Cardiac muscle cell (in vitro differentiated cells and primary cell): ENCODE results near the gene SMARCAD1. TPM values are rescaled to one million over a fixed set of nuclear protein-coding genes. Genes with fewer than 3 reads are reported as not detected.

Experiments used
- DNase-seq, 2 donors: peaks; one replicate each; pipeline versions ENCODE4 v3.0.0 to v3.0.0-alpha.2; 2010 to 2017; ENCODE audit warnings: low read depth in 1 of 2, low spot score in 1 of 2
- H3K27ac ChIP-seq: fragments of 200-600 bp; sonication (generic); 2 replicates; pipeline ENCODE4 v1.5.1; 2016
- H3K27me3 ChIP-seq: fragments of 200-600 bp; sonication (generic); 2 replicates; pipeline ENCODE4 v1.6.0; 2016; ENCODE audit warnings: control low read depth
- H3K36me3 ChIP-seq: fragments of 200-600 bp; sonication (generic); 2 replicates; pipeline ENCODE4 v1.5.1; 2016; ENCODE audit warnings: control low read depth
- H3K4me1 ChIP-seq: fragments of 200-600 bp; sonication (generic); 2 replicates; pipeline ENCODE4 v1.8.1; 2017; ENCODE audit warnings: low read depth, mild to moderate bottlenecking, mixed run types
- H3K4me3 ChIP-seq: fragments of 200-600 bp; sonication (generic); 2 replicates; pipeline ENCODE4 v1.5.1; 2016; ENCODE audit warnings: mild to moderate bottlenecking
- H3K9me3 ChIP-seq: fragments of 200-600 bp; sonication (generic); 2 replicates; pipeline ENCODE4 v1.5.1; 2017; ENCODE audit warnings: low read depth, mild to moderate bottlenecking, control low read depth
- CTCF ChIP-seq: IDR thresholded peaks from 2 replicates; pipeline ENCODE4 v1.5.1; 2012; ENCODE audit warnings: low read depth, mild to moderate bottlenecking, low read length
- polyA plus RNA-seq: library from polyadenylated mRNA; unstranded; fragments of >200 nt; fragmentation: Nextera tagmentation; extraction: Ambion mirVana; gene quantifications from 2 replicates; pipeline ENCODE4 v1.2.1, GENCODE V29; 2016
- total RNA-seq: library from RNA; depleted of rRNA; stranded (reverse); fragments of >200 nt; gene quantifications from 2 replicates; pipeline ENCODE4 v1.2.3, GENCODE V29; 2016

The SMARCAD1 gene
- total and polyA plus RNA-seq, 2 experiments from 2014 or later = 19.4 to 20.6 TPM

- H3K36me3 ChIP-seq = peaks cover 5% of the 10 kb centered on the region
- H3K27me3 ChIP-seq = no peaks in the 10 kb centered on the region
- no peak overlapping the region for H3K27ac ChIP-seq
- no peaks in the 10 kb centered on the region for H3K9me3 ChIP-seq
- no peak for TF ChIP-seq CTCF
- H3K4me3 ChIP-seq = no peak overlapping the region
- DNase-seq = no peak
- H3K4me1 ChIP-seq = peaks cover 6% of the 10 kb centered on the region
Observed at GRCh38 chr4:94226763-94227162, 19.1 kb downstream of the SMARCAD1 start.

- H3K9me3 ChIP-seq = no peaks in the 10 kb centered on the region
- H3K27ac ChIP-seq = no peak overlapping the region
- H3K36me3 ChIP-seq = no peaks in the 10 kb centered on the region
- TF ChIP-seq CTCF = no peak
- no peak for DNase-seq
- no peak overlapping the region for H3K4me3 ChIP-seq
- H3K4me1 ChIP-seq = peaks cover 6% of the 10 kb centered on the region
- no peaks in the 10 kb centered on the region for H3K27me3 ChIP-seq
Observed at GRCh38 chr4:94228493-94229216, 21.0 kb downstream of the SMARCAD1 start.

GRCh38 chr4:94232519-94232918 is 24.9 kb downstream of the SMARCAD1 start:
- no peak for TF ChIP-seq CTCF

GRCh38 chr4:94235825-94236224 is 28.2 kb downstream of the SMARCAD1 start:
- TF ChIP-seq CTCF = no peak
- no peak for DNase-seq
- H3K27me3 ChIP-seq = no peaks in the 10 kb centered on the region
- H3K27ac ChIP-seq = no peak overlapping the region
- no peaks in the 10 kb centered on the region for H3K9me3 ChIP-seq
- peaks cover 14% of the 10 kb centered on the region for H3K4me1 ChIP-seq
- H3K4me3 ChIP-seq = no peak overlapping the region
- peaks cover 21% of the 10 kb centered on the region for H3K36me3 ChIP-seq

More at GRCh38 chr4:94232519-94232918, 24.9 kb downstream of the SMARCAD1 start:
- Histone ChIP-seq H3K27ac (peak overlapping the region; percentile 6), H3K4me3 (no peak overlapping the region), H3K4me1 (peaks cover 11% of the 10 kb centered on the region), H3K36me3 (peaks cover 8% of the 10 kb centered on the region), H3K27me3 (no peaks in the 10 kb centered on the region), H3K9me3 (no peaks in the 10 kb centered on the region)
- no peak for DNase-seq

GRCh38 chr4:94237271-94237670 is 29.6 kb downstream of the SMARCAD1 start:
- Histone ChIP-seq H3K36me3 (peaks cover 29% of the 10 kb centered on the region), H3K4me3 (no peak overlapping the region), H3K9me3 (no peaks in the 10 kb centered on the region), H3K27ac (no peak overlapping the region), H3K4me1 (peaks cover 14% of the 10 kb centered on the region), H3K27me3 (no peaks in the 10 kb centered on the region)
- no peak for TF ChIP-seq CTCF
- DNase-seq = no peak
